SKM-1 treated with dmso at 0.1 percent for 144 hours (cell line): ENCODE data around the gene FUT6.

ENCODE experiments used
- DNase-seq: peaks from one replicate; lab custom pipeline; 2025; ENCODE audit not compliant: unreplicated experiment; lab: John Stamatoyannopoulos, UW

The FUT6 gene

DNA sequence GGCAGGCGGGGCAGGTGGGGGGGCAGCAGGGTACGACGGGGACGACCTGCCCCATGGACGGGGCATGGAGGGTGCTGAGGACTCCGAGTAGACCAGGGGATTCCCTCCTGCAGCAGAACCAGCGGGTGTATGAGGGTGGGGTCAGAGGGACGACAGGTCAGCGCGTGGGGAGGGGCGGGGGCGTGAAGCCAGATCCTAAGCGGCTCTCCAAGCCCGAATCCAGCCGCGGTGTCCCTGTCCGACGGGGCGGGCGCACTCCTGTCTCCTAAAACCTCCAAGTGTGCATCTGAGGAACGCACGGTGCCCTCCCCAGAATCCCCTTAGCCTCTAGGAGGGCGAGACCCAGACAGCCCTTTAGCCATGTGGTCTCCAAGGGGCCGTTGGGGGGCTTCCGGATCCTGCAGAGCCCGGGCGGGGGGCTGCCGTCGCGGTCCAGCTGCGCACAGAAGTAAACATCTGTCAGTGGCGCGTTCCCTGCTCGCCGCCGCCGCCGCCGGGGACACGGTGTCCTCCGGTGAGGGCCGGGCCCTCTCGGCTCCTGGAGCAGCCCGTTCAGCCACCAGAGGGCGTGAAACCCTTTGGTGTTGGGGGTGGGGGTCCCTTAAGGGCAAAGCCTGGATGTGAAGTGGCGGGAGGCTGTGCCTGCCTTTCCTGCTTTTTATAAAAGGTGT is 33.9 kb downstream of the FUT6 start:
- peak; percentile 36 for DNase-seq

DNA sequence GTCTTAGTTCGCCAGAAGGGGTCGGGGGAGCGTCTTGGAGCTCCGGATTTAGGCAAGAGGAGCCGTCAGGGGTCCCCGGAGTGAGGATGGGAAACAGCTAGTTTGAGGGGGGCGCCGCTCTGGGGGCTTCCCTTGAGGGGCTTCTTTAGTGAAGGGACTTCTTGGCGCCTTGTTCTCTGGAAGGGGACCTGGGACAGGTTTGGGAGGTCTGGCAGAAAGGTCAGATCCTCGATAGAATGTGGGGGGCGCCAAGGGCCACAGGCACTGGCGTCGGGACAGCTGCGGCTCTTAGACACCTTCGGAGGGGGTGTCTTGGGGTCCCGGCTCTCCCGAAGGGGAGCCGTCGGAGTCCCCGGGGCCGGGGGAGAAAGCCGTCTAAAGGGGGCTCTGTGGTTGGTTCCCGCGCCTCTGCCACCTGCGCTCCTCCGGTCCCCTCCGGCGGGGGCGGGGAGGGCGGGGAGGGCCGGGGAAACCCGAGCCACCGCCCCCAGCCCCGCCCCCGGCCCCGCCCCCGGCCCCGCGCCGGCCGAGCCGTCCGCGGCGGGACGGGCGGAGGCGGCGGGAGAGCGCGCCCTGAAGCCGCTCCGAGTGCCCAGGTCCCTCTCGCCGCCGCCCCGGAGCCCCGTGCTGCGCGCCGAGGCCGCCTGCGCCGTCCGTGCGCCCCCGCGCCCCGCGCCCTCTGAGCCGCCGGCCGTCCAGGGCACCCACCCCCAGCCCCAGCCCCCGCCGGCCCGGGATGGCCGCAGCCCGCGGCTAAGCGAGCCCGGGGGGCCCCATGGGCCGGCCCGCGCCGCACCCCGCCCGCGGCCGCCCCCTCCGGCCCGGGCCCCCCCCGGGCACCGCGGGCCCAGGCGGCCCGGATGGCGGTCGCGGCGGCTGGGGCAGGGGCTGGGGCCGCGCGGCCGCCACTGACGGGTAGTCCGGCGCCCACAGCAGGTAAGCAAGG is 34.7 kb downstream of the FUT6 start, which contains the start of gene NRTN:
Gene NRTN, plus strand, starts transcription at position 552 of the 946 bp plus-strand sequence. CDS start 19,099 bp downstream, outside the sequence.
- no peak for DNase-seq

DNA sequence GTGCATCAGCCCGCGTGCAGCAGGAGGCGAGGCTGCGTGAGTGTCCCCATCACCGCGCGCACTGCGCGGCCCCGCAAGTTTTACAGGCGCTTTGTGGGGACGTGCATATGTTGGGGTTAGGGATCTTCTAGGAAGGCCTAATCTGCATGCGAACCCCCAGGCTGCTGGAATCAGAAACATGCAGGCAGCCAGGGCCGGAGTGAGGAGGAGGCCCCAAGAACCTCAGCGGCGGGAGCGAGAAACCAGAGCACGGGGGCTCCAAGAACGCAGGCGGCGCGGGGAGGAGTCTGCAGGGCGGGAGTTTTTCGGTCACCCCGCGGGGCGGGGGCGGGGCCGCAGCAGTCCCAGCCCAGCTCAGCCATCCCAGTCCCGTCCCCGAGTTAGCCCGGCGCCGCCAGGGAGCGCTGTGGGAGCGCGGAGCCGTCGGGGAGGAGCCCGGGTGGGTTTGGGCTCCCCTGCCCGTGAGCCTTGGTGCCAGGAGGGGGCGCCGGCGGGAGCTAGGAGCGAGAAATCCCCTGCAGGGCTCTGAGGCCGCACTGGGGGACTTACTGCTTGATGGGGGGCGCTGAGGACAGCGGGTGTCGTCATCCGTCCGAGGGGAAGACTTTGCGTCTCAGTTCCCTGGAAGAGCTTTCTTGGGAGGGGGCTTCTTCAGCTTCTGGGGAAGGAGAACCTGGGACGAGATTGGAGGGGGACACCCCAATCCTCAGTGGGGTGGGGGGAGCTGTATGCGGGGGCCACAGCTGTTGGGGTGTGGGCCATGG is 35.6 kb downstream of the FUT6 start:
- peak; percentile 87 for DNase-seq

DNA sequence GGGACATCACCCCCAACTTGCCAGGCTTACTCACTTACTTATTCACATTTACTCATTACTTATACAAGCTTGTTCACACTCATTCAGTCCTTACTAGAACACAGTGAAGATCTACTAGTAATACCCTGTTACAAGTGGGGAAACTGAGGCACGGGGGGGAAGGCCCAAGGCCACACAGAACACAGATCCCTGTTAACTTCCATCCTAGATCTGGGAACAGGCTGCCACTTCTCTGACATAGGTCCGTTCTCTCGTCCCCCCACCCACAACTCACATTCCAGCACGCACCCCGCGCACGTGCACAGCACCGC is 36.1 kb downstream of the FUT6 start:
- no peak for DNase-seq

DNA sequence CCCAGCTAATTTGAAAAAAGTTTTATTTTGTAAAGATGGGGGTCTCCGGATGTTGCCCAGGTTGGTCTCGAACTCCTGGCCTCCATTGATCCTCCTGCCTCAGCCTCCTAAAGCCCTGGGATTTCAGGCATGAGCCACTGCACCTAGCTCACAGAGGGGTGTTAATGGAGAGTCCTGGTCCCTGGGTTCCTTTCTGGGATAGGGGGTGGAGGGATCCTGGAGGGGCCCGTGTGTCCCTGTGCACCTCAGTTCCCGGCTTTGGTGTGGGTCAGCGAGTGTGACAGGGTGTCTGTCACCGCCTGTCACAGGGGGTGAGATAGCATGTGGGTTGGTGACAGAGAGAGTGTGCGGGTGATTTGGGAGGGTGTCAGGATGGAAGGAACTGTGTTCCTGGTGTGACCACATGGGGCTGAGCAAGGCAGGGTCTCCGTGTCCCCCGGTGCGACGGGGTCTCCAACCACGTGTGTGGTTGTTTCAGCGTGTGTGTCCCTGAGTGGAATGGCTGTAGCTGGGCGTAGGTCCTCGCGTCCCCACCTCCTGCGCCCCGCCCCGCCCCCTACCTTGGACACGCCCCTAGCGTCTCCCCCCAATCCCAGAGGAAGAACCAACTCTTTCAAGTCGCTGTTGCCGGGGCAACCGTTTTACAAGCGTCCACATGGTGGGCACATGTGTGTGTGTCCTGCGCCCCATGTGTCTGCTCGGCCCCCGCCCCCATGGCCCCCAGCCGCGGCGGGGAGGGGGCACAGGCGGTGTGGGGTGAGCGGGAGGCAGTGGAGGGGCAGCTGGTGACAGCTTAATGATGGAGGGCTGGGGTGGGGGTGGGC is 37.5 kb downstream of the FUT6 start:
- DNase-seq: no peak

DNA sequence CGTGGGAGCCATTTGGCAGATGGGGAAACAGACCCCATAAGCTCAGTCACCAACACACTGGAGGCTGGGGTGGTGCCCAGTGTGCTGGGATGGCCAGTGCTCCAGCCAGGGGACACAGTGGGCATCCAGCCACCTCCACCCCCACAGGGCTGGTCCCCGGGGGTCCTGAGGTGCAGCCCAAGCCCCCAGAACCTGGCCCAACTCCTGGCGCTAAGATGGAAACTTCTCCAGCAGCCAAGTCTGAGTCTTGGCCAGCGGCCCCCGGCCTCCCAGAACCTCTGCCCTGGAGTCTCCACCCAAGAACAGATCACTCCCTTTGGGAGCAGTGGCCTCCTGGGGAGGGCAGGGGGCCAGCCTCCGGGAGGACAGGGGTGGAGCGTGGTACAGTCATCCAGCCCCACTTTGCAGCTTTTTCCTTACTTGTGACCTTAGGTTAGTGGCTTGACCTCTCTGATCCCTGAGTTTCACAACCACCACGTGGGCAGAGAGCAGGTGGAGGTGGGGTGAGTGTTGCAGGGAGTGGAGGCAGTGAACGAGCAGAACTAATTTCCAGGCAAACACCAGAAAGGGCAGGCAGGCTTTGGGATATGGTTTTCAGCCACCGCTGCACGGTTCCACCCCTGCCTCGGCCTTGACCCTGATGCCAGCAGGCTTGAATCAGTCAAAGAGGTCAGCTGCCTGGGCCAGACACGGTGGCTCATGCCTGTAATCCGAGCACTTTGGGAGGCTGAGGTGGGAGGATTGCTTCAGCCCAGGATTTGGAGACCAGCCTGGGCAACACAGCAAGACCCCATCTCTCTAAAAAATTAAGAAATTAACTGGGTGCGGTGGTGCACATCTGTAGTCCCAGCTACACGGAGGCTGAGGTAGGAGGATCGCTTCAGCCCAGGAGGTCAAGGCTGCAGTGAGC is 38.9 kb downstream of the FUT6 start:
- no peak for DNase-seq

DNA sequence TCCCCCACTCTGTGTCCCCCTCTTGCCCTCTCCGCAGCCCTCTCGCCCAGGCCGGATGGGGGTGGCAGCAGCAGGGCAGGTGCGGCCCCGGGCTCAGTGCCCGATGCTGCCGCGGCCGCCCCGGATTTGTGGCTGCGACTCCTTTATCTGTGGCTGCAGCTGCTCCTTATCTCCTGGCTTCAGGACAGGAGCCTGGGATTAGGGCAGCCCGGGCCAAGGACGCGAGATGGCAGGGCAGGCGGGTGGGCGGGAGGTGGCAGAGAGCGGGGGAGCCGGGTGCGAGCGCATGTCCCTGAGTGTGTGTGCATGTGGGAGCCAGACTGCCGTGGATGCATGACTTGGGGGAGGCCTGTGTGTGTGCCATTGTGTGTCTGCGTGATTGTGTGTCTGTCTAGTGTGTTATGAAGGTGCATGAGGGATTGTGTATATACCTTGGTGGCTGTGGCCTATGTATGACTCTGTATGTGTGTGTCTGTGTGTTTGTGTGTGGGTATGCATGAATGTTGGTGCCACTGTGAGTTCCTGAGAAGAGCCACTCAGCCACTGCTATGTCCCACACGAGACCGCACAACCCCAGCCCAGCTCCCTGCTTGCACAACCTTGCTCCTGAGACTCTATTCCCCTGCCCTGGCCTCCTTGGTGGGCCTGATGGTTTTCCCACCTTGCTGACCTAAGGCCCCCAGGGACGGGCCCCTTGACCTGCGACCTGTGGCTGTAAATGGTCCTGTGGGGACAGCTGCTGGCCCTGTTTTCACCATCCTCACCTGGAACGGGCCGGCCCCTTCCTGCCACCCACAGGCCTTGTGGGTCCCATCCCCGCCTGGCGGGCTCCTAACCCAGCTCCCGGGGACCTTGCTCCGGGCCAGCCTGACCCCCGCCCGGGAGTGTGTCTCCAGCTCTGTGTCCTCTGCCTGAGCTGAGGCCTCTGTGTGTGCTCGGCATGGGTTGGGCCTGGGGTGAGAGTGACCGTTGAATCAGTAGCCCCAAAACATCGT is 40.0 kb downstream of the FUT6 start:
- no peak for DNase-seq

DNA sequence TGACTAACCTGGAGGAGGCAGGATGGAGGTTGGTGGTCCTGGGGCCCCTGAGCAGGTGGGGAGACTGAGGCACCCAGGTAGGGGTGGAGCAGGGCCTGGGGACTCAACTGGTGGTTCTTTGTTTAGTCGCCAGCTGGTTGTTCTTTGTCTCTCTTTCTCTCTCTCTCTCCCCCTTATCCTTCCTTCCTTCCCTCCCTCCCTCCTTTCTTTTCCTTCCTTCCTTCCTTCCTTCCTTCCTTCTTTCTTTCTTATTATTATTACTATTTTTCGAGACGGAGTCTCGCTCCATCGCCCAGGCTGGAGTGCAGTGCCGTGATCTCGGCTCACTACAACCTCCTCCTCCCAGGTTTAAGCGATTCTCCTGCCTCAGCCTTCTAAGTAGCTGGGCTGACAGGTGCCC is 41.3 kb downstream of the FUT6 start:
- DNase-seq: no peak

DNA sequence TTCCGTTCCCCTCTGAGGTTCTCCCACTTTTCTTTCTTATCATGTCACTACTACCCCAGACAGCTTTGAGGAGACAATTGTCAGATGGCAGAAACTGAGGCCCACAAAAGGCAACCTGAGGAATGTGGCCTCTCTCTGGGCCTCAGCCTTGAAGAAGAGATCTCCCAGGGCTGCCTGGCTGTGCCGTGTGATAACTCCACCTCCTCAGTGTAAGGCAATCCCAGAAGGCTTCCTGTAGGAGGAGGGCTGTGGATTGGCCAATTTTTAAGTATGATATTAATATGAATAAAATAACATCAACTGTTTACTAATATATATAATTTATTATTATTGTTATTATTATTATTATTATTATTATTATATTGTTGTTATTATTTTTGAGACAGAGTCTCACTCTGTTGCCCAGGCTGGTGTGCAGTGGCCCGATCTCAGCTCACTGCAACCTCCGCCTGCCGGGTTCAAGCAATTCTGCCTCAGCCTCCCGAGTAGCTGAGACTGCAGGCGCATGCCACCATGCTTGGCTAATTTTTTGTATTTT is 44.1 kb downstream of the FUT6 start:
- no peak for DNase-seq

DNA sequence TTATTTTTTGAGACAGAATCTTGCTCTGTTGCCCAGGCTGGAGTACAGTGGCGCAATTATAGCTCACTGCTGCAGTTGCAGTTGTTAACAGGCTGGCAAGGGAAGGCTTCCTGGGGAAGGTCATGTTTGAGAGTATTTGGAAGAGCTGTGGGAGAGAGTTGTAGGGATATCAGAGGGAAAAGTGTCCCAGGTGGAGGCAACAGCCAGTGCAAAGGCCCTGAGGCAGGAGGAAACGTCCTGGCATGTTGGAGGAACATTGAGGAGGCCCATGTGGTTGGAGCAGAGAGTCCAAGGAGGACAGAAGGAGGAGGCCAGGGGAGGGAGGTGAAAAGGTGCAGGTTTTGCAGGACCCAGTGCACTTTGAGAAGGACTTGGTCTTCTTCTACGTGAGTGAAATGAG is 46.3 kb downstream of the FUT6 start:
- DNase-seq: no peak

DNA sequence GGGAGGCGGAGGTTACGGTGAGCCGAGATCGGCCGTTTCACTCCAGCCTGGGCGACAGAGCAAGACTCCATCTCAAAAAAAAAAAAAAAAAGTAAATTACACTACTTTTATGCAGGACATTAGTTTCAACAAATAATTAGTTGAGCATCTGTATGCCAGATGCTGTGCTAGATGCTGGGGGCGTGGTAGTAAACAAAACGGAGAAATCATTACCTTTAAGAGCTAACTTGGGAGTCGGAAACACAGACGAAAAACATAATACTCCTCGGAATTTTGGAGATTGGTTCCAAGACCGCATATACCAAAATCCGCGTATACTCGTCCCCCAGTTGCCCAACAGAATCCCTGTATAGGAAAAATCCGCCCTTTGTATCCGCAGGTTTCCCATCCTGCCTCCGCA is 47.3 kb downstream of the FUT6 start:
- DNase-seq: no peak

DNA sequence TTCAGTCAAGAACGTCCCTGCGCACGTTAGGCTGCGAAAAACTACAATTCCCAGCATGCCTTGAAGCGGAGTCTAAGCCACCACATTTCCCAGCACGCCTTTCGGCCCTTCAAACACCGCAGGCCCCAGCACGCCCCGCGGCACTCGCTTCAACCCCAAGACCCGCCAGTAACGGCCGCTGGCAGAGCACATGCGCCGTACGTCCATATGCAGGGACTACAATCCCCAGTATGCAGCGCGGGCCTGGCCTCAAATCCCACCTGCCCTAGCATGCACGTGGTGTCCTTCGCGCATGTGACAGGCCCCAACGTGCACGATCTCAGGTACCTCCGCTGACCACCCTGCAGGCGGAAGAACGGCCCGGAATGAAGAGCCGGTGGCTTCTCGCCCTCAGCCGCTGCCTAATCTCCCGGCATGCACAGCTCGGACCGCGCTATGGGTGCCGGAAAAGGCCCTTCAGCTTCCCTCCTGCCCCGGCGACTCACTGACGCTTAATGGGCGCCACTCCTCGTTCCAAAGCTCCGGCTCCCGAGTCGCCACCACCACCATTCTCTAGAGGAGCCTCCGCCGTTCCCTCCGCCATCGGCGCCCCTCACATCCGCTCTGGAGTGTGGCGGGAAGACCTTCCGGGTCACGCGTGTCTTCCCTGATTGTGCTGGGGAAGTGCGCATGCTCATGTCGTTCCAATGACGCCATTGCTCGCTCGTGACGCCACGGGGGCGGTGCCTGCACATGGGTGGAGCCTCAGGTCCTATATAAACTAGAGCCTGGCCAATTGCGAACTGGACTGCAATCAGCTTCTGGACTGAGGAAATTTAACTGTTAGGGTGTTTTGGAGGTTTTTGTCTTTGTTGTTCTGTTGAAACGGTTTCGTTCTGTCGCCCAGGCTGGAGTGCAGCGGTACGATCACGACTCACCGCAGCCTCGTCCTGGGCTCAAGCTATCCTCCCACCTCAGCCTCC is 48.7 kb downstream of the FUT6 start, which contains the start of gene DUS3L:
Gene DUS3L, minus strand, starts transcription at position 605 of the 962 bp plus-strand sequence. Its CDS starts 22 bp downstream, at position 583.
- peak; percentile 98 for DNase-seq

DNA sequence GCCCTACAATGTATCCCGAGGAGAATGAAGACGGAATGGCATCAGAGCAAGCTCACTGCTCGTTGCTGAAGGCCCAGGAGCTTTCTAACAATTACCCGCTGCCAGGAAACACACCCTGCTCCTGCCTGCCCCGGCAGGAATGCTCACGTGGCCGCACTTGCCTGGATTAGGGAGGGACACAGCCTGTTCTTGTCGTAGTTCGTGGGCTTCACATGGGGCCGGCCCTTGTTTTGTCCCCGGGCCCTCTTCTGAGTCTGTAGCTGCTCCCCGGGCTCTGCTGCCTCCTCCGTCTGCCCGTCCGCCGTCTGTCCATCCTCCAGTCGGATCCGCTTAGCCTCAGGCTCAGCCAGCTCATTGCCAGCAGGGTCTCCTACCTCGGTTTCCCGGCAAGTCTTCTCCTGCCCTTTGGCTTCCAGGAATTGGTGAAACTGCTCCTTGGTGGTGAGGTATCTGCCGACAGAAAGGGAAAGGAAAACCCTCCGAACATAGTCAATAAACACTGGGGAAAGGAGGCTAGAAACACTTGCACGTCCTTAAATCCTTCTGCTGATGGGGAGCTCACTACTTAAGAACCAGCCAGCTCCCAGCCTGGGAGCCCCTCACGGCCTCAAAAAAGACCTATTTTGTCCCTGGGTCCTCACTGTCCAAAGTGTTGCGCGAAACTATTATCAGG is 49.5 kb downstream of the FUT6 start:
- DNase-seq: no peak

DNA sequence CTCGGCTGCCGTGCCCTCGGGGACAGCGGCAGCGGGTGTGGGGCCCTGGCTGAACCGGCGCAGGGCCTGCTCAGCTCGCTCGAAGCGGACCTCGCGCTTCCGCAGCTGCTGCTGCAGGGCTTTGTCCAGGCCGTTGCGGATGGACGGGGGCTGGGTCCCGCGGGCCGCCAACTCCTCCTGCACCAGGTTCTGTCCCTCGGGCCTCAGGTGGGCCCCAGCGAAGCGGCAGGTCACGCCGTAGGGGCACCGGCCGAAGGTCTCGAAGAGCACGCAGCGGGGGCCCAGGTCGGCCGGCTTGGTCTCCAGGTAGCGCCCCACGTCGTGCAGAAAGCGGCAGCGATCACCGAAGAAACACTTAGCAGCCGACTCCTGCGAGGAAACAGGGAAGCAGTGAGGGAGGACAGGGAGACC is 50.1 kb downstream of the FUT6 start:
- no peak for DNase-seq

DNA sequence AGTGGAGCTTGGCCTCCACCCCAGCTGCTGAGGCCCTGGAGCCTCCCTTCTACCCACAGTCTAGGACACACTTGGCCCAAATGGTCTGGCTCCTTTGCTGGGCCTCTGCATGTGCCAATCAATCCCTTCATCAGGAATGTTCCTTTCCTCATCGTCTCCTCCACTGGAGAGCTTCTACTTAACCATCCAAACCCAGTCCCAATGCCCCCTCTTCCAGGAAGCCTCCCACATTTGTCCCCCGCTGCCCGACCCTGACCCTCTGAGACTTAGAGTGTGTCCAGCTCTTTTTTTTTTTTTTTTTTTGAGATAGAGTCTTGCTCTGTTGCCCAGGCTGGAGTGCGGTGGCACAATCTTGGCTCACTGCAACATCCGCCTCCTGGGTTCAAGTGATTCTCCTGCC is 51.1 kb downstream of the FUT6 start:
- DNase-seq: no peak

DNA sequence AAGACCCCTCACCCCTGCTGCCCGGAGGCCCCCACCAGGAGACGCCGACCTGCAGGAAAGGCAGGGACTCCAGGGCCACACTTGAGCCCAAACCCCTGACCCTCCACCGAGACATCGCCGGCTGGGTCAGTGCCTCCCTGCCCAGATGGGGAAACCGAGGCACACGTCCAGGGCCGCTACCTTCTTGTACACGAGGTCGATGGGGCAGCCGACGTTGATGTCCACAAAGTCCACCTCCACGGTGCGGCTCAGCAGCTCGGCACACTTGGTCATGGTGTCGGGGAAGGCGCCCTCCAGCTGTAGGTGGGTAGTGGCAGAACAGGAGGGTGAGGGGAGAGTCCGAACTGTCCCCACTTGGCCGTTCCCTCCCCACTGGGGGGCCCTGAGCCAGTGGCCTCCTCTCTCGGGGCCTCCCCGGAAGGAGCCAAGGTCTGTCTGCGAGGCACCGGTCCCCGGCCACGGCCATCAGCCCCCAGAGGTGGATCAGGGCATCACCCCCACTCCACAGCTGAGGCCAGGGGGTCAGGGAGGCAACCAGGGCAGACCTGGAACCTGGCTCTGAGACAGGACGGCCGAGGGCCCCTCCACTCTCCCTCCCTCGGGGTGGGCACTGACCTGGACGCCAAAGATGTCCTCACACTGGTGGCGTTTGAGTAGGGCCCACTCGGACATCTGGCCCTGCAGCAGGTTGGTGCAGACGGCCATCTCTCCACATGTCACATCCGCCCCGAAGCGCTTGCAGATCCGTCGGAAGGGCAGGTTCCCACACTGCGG is 51.9 kb downstream of the FUT6 start:
- DNase-seq: no peak
